IMR-90 (cell line): Measurements from ENCODE around the gene HMX1. TPM values are rescaled to one million over a fixed set of nuclear protein-coding genes. Genes with fewer than 3 reads are reported as not detected.

Experiments
- ATAC-seq: fragments of 200-7000 bp; cut with Tn5 transposase; 2 replicates; pipeline ENCODE4 v1.9.1; 2020; ENCODE audit warnings: low read depth, mild to moderate bottlenecking, moderate library complexity
- BruUV-seq: library from RNA; stranded (reverse); fragments of 400-500 nt; replicated peaks from 2 replicates; lab custom pipeline; 2021; lab: Mats Ljungman, UMichigan
- CTCF ChIA-PET: fragments of 300-600 bp; formaldehyde crosslinking; extraction: SDS; loops from one replicate; lab custom pipeline; 2021; ENCODE audit warnings: antibody characterized with exemption; lab: Yijun Ruan, JAX
- POLR2A ChIA-PET: fragments of 300-600 bp; sonication (Branson Sonifier 250); formaldehyde crosslinking; loops from one replicate; lab custom pipeline; 2022; ENCODE audit warnings: antibody characterized with exemption; ENCODE audit not compliant: unreplicated experiment; lab: Charles Lee
- DNase-seq: peaks from one replicate; pipeline ENCODE4 v3.0.0; 2013
- H2AFZ ChIP-seq: replicated peaks from 2 replicates; pipeline ENCODE3; 2013; ENCODE audit warnings: low read length, mild to moderate bottlenecking; ENCODE audit not compliant: poor library complexity
- H2AK5ac ChIP-seq: 2 replicates; pipeline ENCODE4 v1.6.1; 2013; ENCODE audit warnings: low read depth, low read length, inconsistent platforms
- H2AK9ac ChIP-seq: replicated peaks from 2 replicates; pipeline ENCODE3; 2013; ENCODE audit warnings: mild to moderate bottlenecking, low read depth, low read length, moderate library complexity; ENCODE audit not compliant: poor library complexity
- H2BK120ac ChIP-seq: 2 replicates; pipeline ENCODE4 v1.6.1; 2013; ENCODE audit warnings: low read depth, low read length, inconsistent platforms
- H2BK15ac ChIP-seq: 3 replicates; pipeline ENCODE4 v1.6.1; 2013; ENCODE audit warnings: low read depth, low read length, inconsistent platforms
- H2BK20ac ChIP-seq: 2 replicates; pipeline ENCODE4 v1.6.1; 2013; ENCODE audit warnings: low read depth, mild to moderate bottlenecking, inconsistent platforms, low read length, moderate library complexity
- H2BK5ac ChIP-seq: 2 replicates; pipeline ENCODE4 v1.6.1; 2013; ENCODE audit warnings: mild to moderate bottlenecking, low read depth, low read length, inconsistent platforms; ENCODE audit not compliant: poor library complexity, severe bottlenecking
- H3K14ac ChIP-seq: replicated peaks from 2 replicates; pipeline ENCODE4 v1.6.1; 2013; ENCODE audit warnings: low read depth, low read length, inconsistent platforms
- H3K18ac ChIP-seq: 2 replicates; pipeline ENCODE4 v1.6.1; 2013; ENCODE audit warnings: low read depth, low read length, control low read depth
- H3K23ac ChIP-seq: 2 replicates; pipeline ENCODE4 v1.6.1; 2013; ENCODE audit warnings: low read depth, low read length, inconsistent platforms
- H3K27ac ChIP-seq: 2 replicates; pipeline ENCODE4 v1.5.1; 2013; ENCODE audit warnings: mild to moderate bottlenecking, control low read depth, low read length; ENCODE audit not compliant: insufficient read depth
- H3K27me3 ChIP-seq: 2 replicates; pipeline ENCODE4 v1.6.1; 2013; ENCODE audit warnings: low read length; ENCODE audit not compliant: control insufficient read depth, insufficient read depth
- H3K36me3 ChIP-seq: 2 replicates; pipeline ENCODE4 v1.6.1; 2013; ENCODE audit warnings: low read length, mixed read lengths; ENCODE audit not compliant: control insufficient read depth, insufficient read depth
- H3K4ac ChIP-seq: 2 replicates; pipeline ENCODE4 v1.6.1; 2013; ENCODE audit warnings: low read depth, low read length, inconsistent platforms
- H3K4me1 ChIP-seq: 2 replicates; pipeline ENCODE4 v1.6.1; 2013; ENCODE audit warnings: low read length, mixed read lengths; ENCODE audit not compliant: control insufficient read depth, insufficient read depth
- H3K4me2 ChIP-seq: 2 replicates; pipeline ENCODE4 v1.6.1; 2013; ENCODE audit warnings: low read depth, mild to moderate bottlenecking, control low read depth, low read length, moderate library complexity
- H3K4me3 ChIP-seq: 2 replicates; pipeline ENCODE4 v1.5.1; 2013; ENCODE audit warnings: low read depth, mild to moderate bottlenecking, control low read depth, low read length, moderate library complexity; ENCODE audit not compliant: insufficient read depth
- H3K56ac ChIP-seq: 2 replicates; pipeline ENCODE4 v1.6.1; 2013; ENCODE audit warnings: low read length, inconsistent platforms; ENCODE audit not compliant: insufficient read depth; ENCODE audit errors: extremely low read depth
- H3K79me1 ChIP-seq, 2 experiments: 2 replicates each; pipeline ENCODE4 v1.6.1; 2013; ENCODE audit warnings: low read length in 2 of 2, inconsistent platforms in 1 of 2, low read depth in 1 of 2
- H3K9ac ChIP-seq: 2 replicates; pipeline ENCODE4 v1.6.1; 2013; ENCODE audit warnings: low read depth, low read length, control low read depth
- H3K9me1 ChIP-seq: 2 replicates; pipeline ENCODE4 v1.6.1; 2013; ENCODE audit warnings: low read length, inconsistent platforms; ENCODE audit not compliant: insufficient read depth
- H3K9me3 ChIP-seq: 2 replicates; pipeline ENCODE4 v1.6.1; 2013; ENCODE audit warnings: low read length; ENCODE audit not compliant: control insufficient read depth, insufficient read depth
- H4K20me1 ChIP-seq: 2 replicates; pipeline ENCODE4 v1.6.1; 2013; ENCODE audit warnings: low read length, inconsistent platforms; ENCODE audit not compliant: insufficient read depth
- H4K5ac ChIP-seq: 2 replicates; pipeline ENCODE4 v1.6.1; 2013; ENCODE audit warnings: mild to moderate bottlenecking, low read depth, low read length, control low read depth
- H4K8ac ChIP-seq, 2 experiments: 2 replicates each; pipeline ENCODE4 v1.6.1; 2013; ENCODE audit warnings: low read depth in 2 of 2, low read length in 2 of 2, control low read depth in 1 of 2, inconsistent platforms in 1 of 2
- H4K91ac ChIP-seq: 2 replicates; pipeline ENCODE4 v1.6.1; 2013; ENCODE audit warnings: low read depth, low read length, inconsistent platforms; ENCODE audit not compliant: insufficient read depth
- MXI1 ChIP-seq: IDR thresholded peaks from 2 replicates; pipeline ENCODE4 v1.6.1; 2012; ENCODE audit warnings: low read depth, mild to moderate bottlenecking, low read length, moderate library complexity, borderline replicate concordance
- WGBS, 2 experiments: methylation state at CpG; one replicate each; pipeline versions ENCODE4 v1.1.5 to v1.1.7; 2013; ENCODE audit warnings: missing lambda C conversion rate in 2 of 2; ENCODE audit not compliant: insufficient read length in 1 of 2; ENCODE audit errors: extremely low coverage in 2 of 2; 5-methylcytosine and 5-hydroxymethylcytosine counted together
- dilution Hi-C: fragments of 300-500 bp; cut with HindIII; formaldehyde crosslinking; loops from one replicate; pipeline ENCODE4 v1.14.3; 2018; ENCODE audit warnings: low sequenced_read_pairs; ENCODE audit not compliant: unreplicated experiment
- in situ Hi-C: fragments of 300-500 bp; cut with MboI; formaldehyde crosslinking; loops from 3 replicates; pipeline ENCODE4 v1.14.3; 2019; ENCODE audit warnings: low sequenced_read_pairs, inconsistent platforms, mixed read lengths
- intact Hi-C: fragments of 100-400 bp; cut with micrococcal nuclease; formaldehyde crosslinking; loops from 2 replicates; pipeline ENCODE4 v1.10.0; 2022
- polyA plus RNA-seq, 3 experiments: library from polyadenylated mRNA; depleted of rRNA; stranded (reverse); fragments of >200 nt; gene quantifications; 2 replicates each; pipeline ENCODE4 v1.2.3, GENCODE V29; 2012; ENCODE audit warnings: low replicate concordance in 1 of 3
- total RNA-seq: library from RNA; depleted of rRNA; stranded (reverse); fragments of >200 nt; gene quantifications from 2 replicates; pipeline ENCODE4 v1.2.3, GENCODE V29; 2012

HMX1 gene
- total and polyA plus RNA-seq, 2 of the 4 experiments (the other 2 are of a cell fraction): not detected

DNA sequence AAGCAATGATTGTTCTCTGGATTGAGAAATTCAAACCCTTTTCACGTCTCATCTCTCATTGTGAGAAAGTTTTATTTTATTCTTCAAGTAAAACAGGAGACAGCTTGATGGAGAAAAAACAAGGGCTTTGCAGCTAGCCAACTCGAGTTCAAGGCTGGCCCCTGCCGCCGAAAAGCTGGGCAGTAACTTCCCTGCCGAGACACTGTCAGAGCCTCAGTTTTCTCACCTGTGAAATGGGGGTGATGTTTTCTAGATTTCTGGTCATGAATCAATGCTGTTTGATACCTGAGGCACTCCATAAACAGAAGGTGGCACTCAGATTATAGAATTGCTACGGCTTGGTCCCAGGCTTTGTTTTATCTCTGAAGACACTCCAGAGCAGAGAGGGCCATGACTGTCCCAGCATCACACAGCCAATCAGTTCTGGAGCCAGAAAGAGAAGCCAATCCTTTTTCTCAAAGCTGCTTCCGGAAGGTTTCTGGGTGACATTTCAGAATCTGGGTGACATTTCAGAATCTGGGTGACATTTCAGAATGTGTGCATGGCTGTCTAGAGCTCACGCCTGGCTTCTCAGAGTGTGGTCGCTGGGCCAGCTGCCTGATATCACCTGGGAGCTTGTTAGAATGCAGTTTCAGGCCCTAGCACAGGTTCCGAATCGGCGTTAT lies 33.2 kb downstream of the HMX1 start:
- Histone ChIP-seq H3K9me3 (peaks cover 2% of the 10 kb centered on the region; the same call in 1 of the 2 replicates), H2BK120ac (no peak overlapping the region), H3K27ac (no peak overlapping the region), H4K5ac (no peak overlapping the region), H3K4me2 (no peak overlapping the region), H3K4ac (no peak overlapping the region), H3K14ac (no peak overlapping the region), H3K4me3 (no peak overlapping the region), H3K4me1 (no peaks in the 10 kb centered on the region), H3K56ac (no peak overlapping the region), H2BK15ac (no peak overlapping the region), H2AFZ (no peak overlapping the region), H3K36me3 (no peaks in the 10 kb centered on the region), H2BK5ac (no peak overlapping the region), H3K23ac (no peak overlapping the region), H3K9me1 (no peaks in the 10 kb centered on the region), H3K27me3 (no peaks in the 10 kb centered on the region), H3K79me1 (no peaks in the 10 kb centered on the region), H4K20me1 (no peaks in the 10 kb centered on the region), H2BK20ac (no peak overlapping the region), H2AK5ac (no peak overlapping the region), H2AK9ac (no peak overlapping the region), H3K9ac (no peak overlapping the region), H3K18ac (no peak overlapping the region), H4K91ac (no peak overlapping the region), H4K8ac (no peak overlapping the region)
- DNase-seq: no peak
- intact Hi-C loops (no loop called here), dilution Hi-C loops (no loop called here), in situ Hi-C loops (no loop called here)
- BruUV-seq: no TSS peak
- 42% methylated on average over 2 of the region's 12 CpGs; no CpG with 5 or more reads in 1 of the 2 experiments for WGBS, 2 experiments
- no peak for TF ChIP-seq MXI1
- ChIA-PET POLR2A (no interaction called here), CTCF (no interaction called here)
- ATAC-seq: no peak
